NB4 (cell line): ENCODE data around the gene LYRM4.
"Not testable (repeated sequence)": the region's sequence is repeated elsewhere in the genome, so short reads cannot be mapped to it uniquely, and the experiment has no call there.

Experiments
- CTCF ChIP-seq: IDR thresholded peaks from one replicate; pipeline ENCODE4 v1.5.1; 2012; ENCODE audit warnings: low read depth, low read length
- MAX ChIP-seq: IDR thresholded peaks from 2 replicates; pipeline ENCODE4 v1.6.1; 2011; ENCODE audit warnings: low read depth, low read length
- MYC ChIP-seq: IDR thresholded peaks from 2 replicates; pipeline ENCODE4 v1.6.1; 2011; ENCODE audit warnings: low read depth, low read length
- POLR2A ChIP-seq: IDR thresholded peaks from 2 replicates; pipeline ENCODE4 v1.6.1; 2011; ENCODE audit warnings: mild to moderate bottlenecking; ENCODE audit not compliant: insufficient read length; ENCODE audit errors: extremely low read depth

GRCh38 chr6:5060439-5060838 lies 200.3 kb downstream of the LYRM4 start:
- TF ChIP-seq CTCF, POLR2A, MAX, MYC: not testable (repeated sequence)
